Activated T-helper 1 cell treated with anti-CD3 and anti-CD28 coated beads, Interleukin-12 subunit alpha, Interleukin-12 subunit beta, Interleukin-2, Interleukin-4 antibody, amounts not matched to agents 30 ng/mL and 10 ng/mL and 1 ng/mL, durations not matched to agents 14 hours and 24 hours and 36 hours (primary cell): ENCODE data around the gene DIP2A. TPM values are rescaled to one million over a fixed set of nuclear protein-coding genes. Genes with fewer than 3 reads are reported as not detected.
A peak's percentile ranks its signal among the peaks of the same experiment; 100 is the strongest.

Experiments
- DNase-seq: peaks from one replicate; pipeline ENCODE4 v3.0.0; 2021; ENCODE audit warnings: low spot score
- H3K27ac Mint-ChIP-seq: one replicate; pipeline ENCODE4 v1.8.0; 2021; ENCODE audit warnings: mild to moderate bottlenecking, mixed read lengths
- H3K27me3 Mint-ChIP-seq: one replicate; pipeline ENCODE4 v1.8.0; 2022; ENCODE audit warnings: mild to moderate bottlenecking, moderate library complexity, mixed read lengths; ENCODE audit not compliant: insufficient read depth
- H3K36me3 Mint-ChIP-seq: one replicate; pipeline ENCODE4 v1.8.0; 2021; ENCODE audit warnings: low read depth, mixed read lengths
- H3K4me1 Mint-ChIP-seq: one replicate; pipeline ENCODE4 v1.8.0; 2021; ENCODE audit warnings: low read depth, mixed read lengths
- H3K4me3 Mint-ChIP-seq: one replicate; pipeline ENCODE4 v1.8.0; 2021; ENCODE audit warnings: mild to moderate bottlenecking, moderate library complexity, mixed read lengths
- H3K9me3 Mint-ChIP-seq: one replicate; pipeline ENCODE4 v1.8.0; 2021; ENCODE audit warnings: mixed read lengths
- intact Hi-C: fragments of 100-400 bp; cut with micrococcal nuclease; formaldehyde crosslinking; loops from one replicate; pipeline ENCODE4 v1.15.1; 2024
- total RNA-seq: library from RNA; stranded (reverse); gene quantifications from 2 replicates; pipeline ENCODE4 v1.2.3, GENCODE V29; 2022

DIP2A gene
- total RNA-seq, 1 donor from 2014 or later: 33.6 TPM

DNA sequence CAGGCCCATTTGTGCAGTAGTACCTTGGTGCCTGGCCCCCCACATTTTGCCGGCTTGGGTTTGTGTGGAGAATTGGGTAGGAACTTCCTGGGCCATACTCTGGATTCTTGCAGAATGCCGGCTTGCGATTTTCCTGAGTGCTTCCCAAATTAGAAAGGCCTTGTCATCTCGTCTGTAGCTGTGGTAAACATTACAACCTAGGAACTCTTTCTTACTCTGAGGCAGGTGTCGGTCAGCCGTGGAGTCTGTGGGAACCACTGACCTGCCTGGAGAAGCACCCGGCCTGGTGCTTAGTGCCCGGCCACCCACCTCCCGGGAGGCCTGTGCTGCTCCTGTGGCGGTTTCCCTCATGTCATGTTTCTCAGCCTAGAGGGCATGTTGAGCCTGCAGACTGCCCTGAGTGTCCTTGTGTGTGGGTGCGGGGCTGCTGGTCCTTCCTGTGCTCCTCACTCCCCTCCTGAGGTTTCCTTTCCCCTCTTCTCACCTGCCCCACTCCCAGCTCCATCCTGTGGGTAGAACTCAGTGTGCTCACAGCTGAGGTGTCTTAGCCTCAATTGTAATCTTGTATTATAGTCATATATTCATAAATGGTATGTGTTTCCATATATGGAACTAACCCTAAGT, 81.5 kb downstream of the DIP2A start:
- Mint-ChIP-seq H3K9me3 (no peaks in the 10 kb centered on the region), H3K27me3 (no peaks in the 10 kb centered on the region), H3K4me1 (peaks cover 33% of the 10 kb centered on the region), H3K27ac (peak overlapping the region; percentile 28), H3K36me3 (peaks cover 33% of the 10 kb centered on the region), H3K4me3 (no peak overlapping the region)
- intact Hi-C loops: no loop called here
- no peak for DNase-seq

DNA sequence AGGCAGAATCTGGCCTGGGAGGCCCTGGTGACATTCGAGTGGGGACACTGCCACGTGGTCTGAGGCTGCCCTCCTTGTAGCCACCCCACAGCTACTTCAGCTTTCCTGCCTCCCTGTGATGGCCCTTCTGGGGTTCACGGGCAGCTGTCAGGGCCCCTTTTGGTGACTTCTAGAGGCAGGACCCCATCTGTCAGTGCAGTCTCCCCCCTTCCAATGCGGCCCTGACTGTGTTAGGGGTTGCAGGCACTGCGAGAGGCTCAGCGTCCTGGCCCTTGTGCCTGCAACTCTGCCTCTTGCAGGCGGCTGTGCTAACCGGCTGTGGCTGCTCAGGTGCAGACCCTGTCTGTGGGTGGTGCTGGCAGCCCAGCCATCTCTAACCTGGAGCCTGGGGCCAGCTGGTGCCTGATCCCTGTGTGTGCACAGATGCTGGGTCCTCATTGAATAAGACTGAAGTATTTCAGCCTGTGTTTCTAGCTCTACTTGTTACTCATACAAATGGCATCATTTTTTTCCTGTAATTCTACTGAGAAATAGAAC, 84.0 kb downstream of the DIP2A start:
- DNase-seq: no peak
- Mint-ChIP-seq H3K9me3 (no peaks in the 10 kb centered on the region), H3K4me3 (no peak overlapping the region), H3K4me1 (peaks cover 33% of the 10 kb centered on the region), H3K27ac (no peak overlapping the region), H3K36me3 (peaks cover 31% of the 10 kb centered on the region), H3K27me3 (no peaks in the 10 kb centered on the region)
- intact Hi-C loops: no loop called here

DNA sequence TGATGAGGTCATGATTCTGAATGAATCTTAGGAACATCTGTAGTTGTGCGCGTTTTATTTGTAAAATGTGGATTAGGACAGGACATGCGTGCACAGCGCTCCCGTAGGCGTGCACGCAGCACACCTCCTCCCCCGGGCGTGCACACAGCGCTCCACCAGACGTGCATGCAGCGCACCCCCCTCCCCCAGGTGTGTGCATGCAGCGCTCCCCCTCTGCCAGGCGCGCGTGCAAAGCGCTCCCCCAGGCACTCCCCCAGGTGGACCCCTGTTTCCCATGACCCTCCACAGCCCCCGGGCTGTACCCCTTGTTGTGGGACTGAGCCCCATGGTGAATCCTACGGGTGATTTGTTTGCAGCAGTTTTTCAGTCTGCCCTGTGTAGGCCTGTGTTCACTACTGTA, 84.6 kb downstream of the DIP2A start:
- Mint-ChIP-seq H3K27ac (no peak overlapping the region), H3K4me3 (no peak overlapping the region), H3K36me3 (peaks cover 37% of the 10 kb centered on the region), H3K27me3 (no peaks in the 10 kb centered on the region), H3K9me3 (no peaks in the 10 kb centered on the region), H3K4me1 (peaks cover 33% of the 10 kb centered on the region)
- no peak for DNase-seq
- intact Hi-C loops: no loop called here

DNA sequence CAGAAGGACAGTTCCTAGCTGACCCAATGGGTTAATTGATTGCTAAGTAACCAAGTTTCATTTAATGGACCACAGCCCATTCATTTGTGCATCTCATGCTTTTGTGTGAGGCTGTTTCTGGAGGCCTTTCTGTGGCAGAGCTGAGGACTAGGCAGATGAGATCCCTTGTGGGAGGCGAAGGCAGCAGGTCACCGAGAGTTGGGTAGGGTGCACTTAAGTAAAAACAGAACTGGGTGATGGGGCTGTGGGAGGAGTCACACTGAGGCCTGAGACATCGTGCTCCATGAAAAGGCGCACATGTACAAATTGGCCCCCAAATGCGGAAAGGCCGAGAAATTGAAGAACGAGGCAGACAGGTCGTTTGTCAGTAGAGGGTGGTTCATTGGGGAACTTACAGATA, 85.3 kb downstream of the DIP2A start:
- Mint-ChIP-seq H3K27me3 (no peaks in the 10 kb centered on the region), H3K4me1 (peaks cover 33% of the 10 kb centered on the region), H3K4me3 (no peak overlapping the region), H3K36me3 (peaks cover 41% of the 10 kb centered on the region), H3K27ac (peak overlapping the region; percentile 43), H3K9me3 (no peaks in the 10 kb centered on the region)
- intact Hi-C loops: no loop called here
- no peak for DNase-seq

DNA sequence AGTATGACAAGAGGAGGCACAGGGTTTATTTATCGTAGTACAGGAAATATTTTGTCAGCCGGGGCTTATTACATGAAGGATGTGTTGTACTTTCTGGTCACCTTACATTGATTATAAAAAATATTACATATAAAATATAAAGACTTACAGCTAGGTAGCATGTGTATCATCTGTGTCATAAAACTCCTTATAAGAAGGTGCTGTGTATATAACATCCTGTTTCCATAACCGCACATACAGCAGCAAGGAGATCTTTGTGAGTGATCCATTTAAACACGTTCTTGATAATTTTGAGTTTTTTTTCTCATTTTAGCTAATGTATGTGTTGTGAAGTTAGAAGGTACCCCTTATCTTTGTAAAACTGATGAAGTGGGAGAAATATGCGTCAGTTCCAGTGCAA, 86.1 kb downstream of the DIP2A start:
- DNase-seq: no peak
- no peaks in the 10 kb centered on the region for H3K9me3 Mint-ChIP-seq
- H3K4me3 Mint-ChIP-seq: no peak overlapping the region
- peak overlapping the region; percentile 44 for H3K27ac Mint-ChIP-seq
- intact Hi-C loops: no loop called here
- H3K36me3 Mint-ChIP-seq: peaks cover 38% of the 10 kb centered on the region
- H3K4me1 Mint-ChIP-seq: peaks cover 27% of the 10 kb centered on the region
- H3K27me3 Mint-ChIP-seq: no peaks in the 10 kb centered on the region

DNA sequence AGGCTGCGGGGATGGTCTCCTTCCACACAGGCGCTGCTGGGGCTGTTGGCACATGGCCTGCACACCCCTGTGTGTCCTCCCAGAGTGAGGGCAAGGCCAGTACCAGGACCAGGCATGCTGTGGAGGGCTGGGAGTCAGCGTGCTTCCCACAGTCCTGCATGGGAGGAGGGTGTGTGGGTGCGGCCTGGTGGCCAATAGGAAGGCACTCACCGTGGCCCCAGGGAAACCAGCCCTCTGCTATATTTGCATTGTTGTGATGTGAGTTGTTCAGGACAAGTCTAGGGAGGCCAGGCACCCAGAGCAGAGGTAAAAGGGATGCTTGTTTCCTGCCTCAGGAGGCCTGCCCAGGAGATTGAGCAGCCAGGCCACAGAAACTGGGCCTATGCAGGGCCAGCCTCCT, 86.7 kb downstream of the DIP2A start:
- no peak for DNase-seq
- H3K27ac Mint-ChIP-seq: no peak overlapping the region
- peaks cover 40% of the 10 kb centered on the region for H3K36me3 Mint-ChIP-seq
- H3K27me3 Mint-ChIP-seq: no peaks in the 10 kb centered on the region
- intact Hi-C loops: no loop called here
- no peak overlapping the region for H3K4me3 Mint-ChIP-seq
- H3K9me3 Mint-ChIP-seq: no peaks in the 10 kb centered on the region
- peaks cover 27% of the 10 kb centered on the region for H3K4me1 Mint-ChIP-seq

DNA sequence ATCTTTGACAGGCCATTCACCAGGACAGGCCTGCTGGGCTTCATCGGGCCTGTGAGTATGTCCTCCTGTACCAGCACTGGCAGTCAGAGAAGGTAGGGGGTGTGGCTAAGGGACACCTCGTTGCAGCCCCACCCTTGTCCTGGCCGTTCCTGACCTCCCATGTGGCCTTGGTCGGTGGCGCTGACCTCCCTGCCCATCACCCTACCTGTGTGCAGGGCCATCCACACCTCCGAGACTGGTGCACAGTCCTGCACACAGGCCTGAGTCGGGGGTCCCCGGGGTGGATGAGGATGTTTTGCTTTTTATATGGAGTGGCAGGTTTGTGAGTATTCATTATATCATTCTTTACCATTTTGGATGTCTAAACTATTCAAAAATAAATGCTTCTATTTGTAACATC, 87.2 kb downstream of the DIP2A start:
- no peak overlapping the region for H3K4me3 Mint-ChIP-seq
- intact Hi-C loops: no loop called here
- no peak for DNase-seq
- no peak overlapping the region for H3K27ac Mint-ChIP-seq
- peaks cover 27% of the 10 kb centered on the region for H3K4me1 Mint-ChIP-seq
- no peaks in the 10 kb centered on the region for H3K27me3 Mint-ChIP-seq
- H3K9me3 Mint-ChIP-seq: no peaks in the 10 kb centered on the region
- H3K36me3 Mint-ChIP-seq: peaks cover 39% of the 10 kb centered on the region

DNA sequence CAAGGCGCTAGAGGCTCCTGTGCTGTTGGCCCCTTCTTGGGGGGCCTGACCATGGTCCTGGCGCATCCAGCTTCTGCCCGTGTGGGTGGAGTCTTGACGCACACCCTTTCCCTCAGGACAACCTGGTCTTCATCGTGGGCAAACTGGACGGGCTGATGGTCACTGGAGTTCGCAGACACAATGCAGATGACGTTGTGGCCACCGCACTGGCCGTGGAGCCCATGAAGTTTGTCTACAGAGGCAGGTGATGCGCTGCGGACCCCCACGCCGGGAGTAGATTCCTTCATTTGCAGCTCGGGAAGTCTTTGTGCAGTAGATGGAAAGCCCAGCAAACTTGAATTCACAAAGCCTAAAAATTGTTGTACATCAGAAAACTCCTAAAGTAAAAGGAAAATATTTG, 88.1 kb downstream of the DIP2A start:
- no peak for DNase-seq
- H3K4me3 Mint-ChIP-seq: no peak overlapping the region
- H3K4me1 Mint-ChIP-seq: peaks cover 33% of the 10 kb centered on the region
- intact Hi-C loops: no loop called here
- no peaks in the 10 kb centered on the region for H3K9me3 Mint-ChIP-seq
- no peak overlapping the region for H3K27ac Mint-ChIP-seq
- H3K36me3 Mint-ChIP-seq: peaks cover 39% of the 10 kb centered on the region
- H3K27me3 Mint-ChIP-seq: no peaks in the 10 kb centered on the region

DNA sequence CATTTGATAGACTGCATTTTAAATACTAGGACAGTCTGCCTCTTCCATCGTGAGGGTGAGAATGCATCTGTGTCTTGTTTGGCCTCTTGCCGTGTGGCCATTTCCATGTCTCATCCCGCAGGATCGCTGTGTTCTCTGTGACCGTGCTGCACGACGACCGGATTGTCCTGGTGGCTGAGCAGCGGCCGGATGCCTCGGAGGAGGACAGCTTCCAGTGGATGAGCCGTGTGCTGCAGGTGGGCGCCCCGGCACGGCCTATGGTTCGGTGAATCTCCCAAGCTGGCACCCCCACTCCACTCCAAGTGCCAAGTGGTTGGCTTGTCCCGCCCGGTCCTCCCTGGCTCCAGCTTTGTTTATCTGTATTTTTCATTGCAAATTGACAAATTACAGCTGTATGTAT, 91.0 kb downstream of the DIP2A start:
- Mint-ChIP-seq H3K27ac (no peak overlapping the region), H3K4me3 (no peak overlapping the region), H3K9me3 (no peaks in the 10 kb centered on the region), H3K36me3 (peaks cover 36% of the 10 kb centered on the region), H3K27me3 (no peaks in the 10 kb centered on the region), H3K4me1 (peaks cover 36% of the 10 kb centered on the region)
- no peak for DNase-seq
- intact Hi-C loops: no loop called here

DNA sequence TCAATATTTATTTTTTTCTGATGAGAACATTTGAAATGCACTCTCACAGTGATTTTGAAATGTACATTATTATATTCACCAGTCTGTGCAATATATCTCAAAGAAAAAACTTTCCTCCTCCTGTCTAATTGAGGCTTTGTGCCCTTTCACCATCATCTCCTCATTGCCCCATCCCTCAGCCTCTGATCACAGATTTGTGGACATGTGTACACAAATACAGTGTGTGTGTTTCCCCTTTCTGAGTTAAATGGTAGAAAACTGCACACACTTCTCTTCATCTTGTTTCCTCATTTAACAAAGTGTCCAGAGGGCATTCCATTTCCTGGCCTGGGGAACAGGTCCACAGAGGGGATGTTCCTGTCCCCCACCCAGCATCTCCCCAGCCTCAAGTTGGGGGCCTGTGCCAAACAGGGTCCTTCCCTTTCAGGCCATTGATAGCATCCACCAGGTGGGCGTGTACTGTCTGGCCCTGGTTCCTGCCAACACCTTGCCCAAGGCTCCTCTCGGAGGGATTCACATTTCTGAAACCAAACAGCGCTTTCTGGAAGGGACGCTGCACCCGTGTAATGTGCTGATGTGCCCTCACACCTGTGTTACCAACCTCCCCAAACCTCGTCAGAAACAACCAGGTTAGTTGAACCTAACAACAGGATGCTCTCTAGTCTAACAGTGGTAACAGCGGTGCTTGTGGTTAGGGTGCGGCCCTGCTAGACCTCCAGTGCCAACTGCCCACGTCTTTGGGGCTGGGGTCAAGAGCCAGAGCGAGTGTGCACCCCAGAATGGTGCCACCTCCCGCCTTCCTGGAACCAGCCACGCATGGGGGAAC, 91.6 kb downstream of the DIP2A start:
- intact Hi-C loops: no loop called here
- no peaks in the 10 kb centered on the region for H3K27me3 Mint-ChIP-seq
- peak overlapping the region; percentile 75 for H3K27ac Mint-ChIP-seq
- no peaks in the 10 kb centered on the region for H3K9me3 Mint-ChIP-seq
- H3K36me3 Mint-ChIP-seq: peaks cover 33% of the 10 kb centered on the region
- H3K4me3 Mint-ChIP-seq: no peak overlapping the region
- DNase-seq: peak; percentile 34
- H3K4me1 Mint-ChIP-seq: peaks cover 35% of the 10 kb centered on the region

DNA sequence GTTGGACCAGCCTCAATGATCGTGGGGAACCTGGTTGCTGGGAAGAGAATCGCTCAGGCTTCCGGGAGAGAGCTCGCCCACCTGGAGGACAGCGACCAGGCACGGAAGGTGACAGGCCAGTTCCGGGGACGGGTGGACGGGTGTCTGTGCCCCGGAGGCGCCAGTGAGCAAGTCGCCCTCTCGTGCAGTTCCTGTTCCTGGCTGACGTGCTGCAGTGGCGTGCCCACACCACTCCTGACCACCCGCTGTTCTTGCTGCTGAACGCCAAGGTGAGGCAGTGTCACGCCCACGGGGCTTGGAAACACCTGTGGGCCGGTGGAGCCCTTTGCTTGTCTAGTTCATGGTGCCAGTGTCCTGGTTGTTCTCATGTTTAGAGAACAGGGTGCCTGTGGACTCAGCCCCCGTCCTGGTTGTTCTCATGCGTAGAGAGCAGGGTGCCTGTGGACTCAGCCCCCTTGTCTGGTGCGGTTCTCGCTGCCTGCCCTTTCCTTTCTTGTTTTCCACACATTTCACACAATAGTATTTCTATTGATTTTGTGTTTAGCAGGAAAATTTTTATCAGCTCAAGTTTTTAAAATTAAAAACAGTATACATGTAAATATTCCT, 93.0 kb downstream of the DIP2A start:
- Mint-ChIP-seq H3K4me1 (peaks cover 35% of the 10 kb centered on the region), H3K9me3 (no peaks in the 10 kb centered on the region), H3K27me3 (no peaks in the 10 kb centered on the region), H3K27ac (peak overlapping the region; percentile 63), H3K36me3 (peaks cover 30% of the 10 kb centered on the region), H3K4me3 (peak overlapping the region; percentile 53)
- no peak for DNase-seq
- intact Hi-C loops: no loop called here

DNA sequence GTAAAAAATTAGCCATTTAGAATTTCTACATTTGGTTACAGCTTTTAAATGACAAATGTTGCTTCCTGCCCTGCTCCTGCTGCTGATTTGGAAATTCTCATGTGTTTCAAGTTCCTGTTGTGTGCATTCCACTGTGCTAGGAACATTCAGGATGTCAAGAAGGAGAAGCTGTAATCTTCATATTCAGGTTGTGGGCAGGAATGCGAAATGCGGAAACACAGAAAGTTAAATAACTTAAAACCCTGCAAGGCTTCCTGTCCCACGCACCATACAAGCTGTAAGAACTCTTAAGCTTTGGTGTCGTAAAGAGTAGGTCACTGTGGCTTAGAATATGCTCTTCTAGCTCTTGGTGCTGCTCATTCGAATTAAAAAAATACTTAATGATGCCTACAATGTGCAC, 93.6 kb downstream of the DIP2A start:
- Mint-ChIP-seq H3K9me3 (no peaks in the 10 kb centered on the region), H3K4me1 (peaks cover 35% of the 10 kb centered on the region), H3K4me3 (no peak overlapping the region), H3K27ac (peak overlapping the region; percentile 68), H3K36me3 (peaks cover 32% of the 10 kb centered on the region), H3K27me3 (no peaks in the 10 kb centered on the region)
- DNase-seq: no peak
- intact Hi-C loops: no loop called here

DNA sequence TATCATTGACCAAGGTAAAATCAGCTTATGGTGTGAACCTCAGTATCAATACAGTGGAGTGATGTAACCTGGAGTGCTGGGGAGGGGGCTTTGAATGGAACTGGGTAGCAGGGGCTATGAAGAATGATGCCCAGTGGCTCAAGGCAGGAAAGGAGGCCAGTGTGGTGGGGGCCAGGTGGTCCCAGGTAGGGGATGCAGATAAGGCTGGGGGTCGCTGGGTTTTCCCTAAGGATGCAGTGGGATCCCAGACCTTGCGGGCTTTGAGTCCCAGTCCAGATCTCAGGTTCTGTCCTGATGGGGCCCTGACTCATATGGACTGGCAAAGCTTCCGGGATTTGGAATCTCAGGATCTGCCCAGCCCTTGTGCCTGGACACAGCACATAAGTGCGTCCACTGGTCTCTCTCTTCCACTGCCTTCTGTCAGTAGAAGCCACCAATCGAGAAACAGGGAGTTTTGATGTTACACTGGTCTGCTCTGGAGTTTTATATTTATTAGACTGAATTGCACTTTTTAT, 94.2 kb downstream of the DIP2A start:
- H3K27ac Mint-ChIP-seq: no peak overlapping the region
- H3K27me3 Mint-ChIP-seq: no peaks in the 10 kb centered on the region
- intact Hi-C loops: no loop called here
- H3K36me3 Mint-ChIP-seq: peaks cover 29% of the 10 kb centered on the region
- no peak for DNase-seq
- no peak overlapping the region for H3K4me3 Mint-ChIP-seq
- H3K4me1 Mint-ChIP-seq: peaks cover 35% of the 10 kb centered on the region
- H3K9me3 Mint-ChIP-seq: no peaks in the 10 kb centered on the region
